Erythroblast (primary cell): ENCODE data around the gene MINDY2.

Source experiments
- GATA1 ChIP-seq: IDR thresholded peaks from 2 replicates; pipeline ENCODE4 v1.6.1; 2011; ENCODE audit warnings: low read depth, mild to moderate bottlenecking, control low read depth, low read length, moderate library complexity
- POLR2A ChIP-seq: IDR thresholded peaks from 2 replicates; pipeline ENCODE4 v1.6.1; 2011; ENCODE audit warnings: mild to moderate bottlenecking, low read length

GRCh38 chr15:58779554-58779953 is 8.5 kb downstream of the MINDY2 start:
- TF ChIP-seq POLR2A, result no peak
- TF ChIP-seq GATA1, result no peak
